GM19467 (cell line): ENCODE measurements around the gene SLA2.
"Not testable (repeated sequence)": the region's sequence is repeated elsewhere in the genome, so short reads cannot be mapped to it uniquely, and the experiment has no call there.

Experiments used
- ATAC-seq: cut with Tn5 transposase; IDR thresholded peaks from one replicate; pipeline ENCODE4 v1.9.1; 2021; ENCODE audit warnings: mild to moderate bottlenecking, moderate library complexity; ENCODE audit not compliant: unreplicated experiment

SLA2 gene

DNA sequence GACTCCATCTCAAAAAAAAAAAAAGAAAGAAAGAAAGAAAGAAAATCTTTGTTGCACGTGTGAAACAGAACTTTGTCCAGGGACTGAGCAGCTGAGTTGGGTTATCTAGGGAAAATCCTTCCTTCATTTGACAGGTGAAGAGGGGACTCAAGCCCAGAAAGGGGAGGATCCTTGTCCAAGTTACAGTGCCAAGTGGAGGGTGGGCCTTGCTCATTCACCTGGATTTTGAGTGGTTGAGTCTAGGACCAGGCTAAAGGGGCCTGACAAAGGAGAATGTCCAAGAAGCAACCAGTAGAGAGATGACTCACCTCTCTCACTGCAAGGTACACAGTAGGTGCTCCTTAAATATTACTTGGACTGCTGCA is 69.9 kb downstream of the SLA2 start:
- no peak for ATAC-seq

DNA sequence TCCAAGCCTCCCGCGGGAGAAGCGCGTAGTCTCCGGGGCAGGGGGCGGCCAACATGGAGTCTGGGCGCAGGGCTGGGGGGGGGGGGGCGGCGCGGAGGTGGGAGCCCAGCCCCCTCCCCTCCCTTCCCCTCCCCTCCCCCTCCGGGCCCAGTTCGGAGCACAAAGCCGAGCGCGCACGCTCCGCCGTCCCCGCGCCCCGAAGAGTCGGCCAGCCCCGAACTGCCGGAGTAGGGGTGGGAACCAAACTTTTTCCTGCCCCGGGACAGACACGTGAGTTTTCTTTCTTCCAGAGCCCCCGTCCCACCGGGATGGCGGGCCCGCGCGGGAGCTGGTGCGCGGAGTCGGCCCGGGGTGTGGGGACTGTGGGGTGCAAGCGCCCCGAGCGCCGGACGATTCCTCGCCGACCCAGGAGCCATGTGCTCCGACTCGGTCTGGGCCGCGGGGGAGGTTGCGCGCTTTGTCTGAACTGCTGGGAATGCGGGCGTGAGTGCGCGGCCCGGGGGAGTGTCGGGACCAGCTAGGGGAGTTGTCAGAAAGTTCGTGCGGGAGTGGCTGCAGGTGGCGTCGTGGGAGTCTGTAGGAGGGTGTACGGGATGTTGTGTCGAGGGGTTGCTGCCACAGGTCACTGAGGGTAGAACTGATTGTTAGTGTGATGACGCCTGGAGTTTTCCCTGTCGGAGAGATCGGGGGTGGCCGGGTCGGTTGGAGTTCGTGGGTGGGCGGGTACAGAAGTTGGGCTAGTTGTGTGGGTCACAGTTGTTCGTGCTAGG is 71.4 kb downstream of the SLA2 start:
- no peak for ATAC-seq

DNA sequence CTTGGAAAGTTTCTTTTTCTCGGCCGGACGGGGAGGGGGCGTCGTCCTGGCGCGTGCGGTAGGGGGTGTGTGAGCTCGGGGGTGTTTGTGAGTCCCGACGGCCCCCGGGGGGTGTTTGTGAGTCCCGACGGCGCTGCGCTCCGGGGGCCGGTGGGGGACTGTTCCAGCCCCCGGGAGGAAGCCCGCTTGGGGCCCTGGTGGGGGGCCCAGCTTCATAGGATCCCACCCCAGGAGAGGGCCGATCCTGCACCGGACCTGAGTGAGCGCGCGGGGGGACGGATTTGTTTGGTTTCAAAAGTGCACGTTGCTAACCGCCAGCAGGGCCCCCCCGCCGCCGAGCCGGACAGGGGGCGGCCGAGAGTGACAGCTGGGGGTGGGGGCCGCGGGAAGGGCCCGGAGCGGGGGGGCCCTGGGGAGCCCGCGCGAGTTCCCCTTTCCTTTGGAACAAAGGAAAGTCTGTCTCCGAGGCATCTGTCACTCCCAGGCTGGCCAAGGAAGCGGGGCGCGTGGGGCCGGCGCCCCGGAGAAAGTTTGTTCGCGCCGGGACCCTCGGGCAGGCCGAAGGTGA is 72.1 kb downstream of the SLA2 start:
- no peak for ATAC-seq

DNA sequence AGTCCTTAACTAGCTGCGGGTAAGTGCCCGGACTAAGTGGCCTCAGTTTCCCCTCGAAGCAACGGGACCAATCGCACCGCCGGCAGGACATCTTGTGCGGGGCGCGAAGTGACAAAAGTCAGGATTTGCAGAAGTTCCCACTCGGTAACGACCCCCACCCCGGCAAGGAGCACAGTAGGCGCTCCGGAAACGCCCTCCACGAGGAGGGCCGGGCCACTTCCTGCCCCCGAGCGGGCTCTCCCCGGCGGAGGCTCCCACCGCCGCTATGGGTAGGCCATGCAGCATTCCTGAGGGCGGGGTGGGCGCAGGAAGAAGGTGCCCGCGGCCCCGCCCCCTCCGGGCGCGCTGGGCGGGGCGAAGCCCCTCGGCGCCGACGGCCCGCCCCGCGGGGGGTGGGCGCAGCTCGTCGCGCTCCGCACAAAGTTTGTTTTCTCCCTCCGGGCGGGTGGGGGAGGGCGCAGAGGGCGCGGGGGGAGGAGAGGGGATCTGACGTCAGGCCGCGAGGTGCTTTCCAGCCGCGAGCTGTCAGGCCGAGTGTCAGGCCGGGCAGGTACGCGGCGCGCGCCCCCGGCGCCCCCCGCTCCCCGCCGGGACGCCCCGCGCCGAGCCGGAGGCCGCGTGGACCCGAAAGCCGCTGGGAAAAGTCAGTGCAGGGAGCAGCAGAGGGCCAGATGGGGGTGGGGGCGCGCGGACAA is 72.7 kb downstream of the SLA2 start, which contains the start of gene TGIF2:
Gene TGIF2 (plus strand): TSS at position 495 of the 695 bp plus-strand sequence. CDS start 5,178 bp downstream, outside the sequence.
- ATAC-seq, result peak; percentile 61

DNA sequence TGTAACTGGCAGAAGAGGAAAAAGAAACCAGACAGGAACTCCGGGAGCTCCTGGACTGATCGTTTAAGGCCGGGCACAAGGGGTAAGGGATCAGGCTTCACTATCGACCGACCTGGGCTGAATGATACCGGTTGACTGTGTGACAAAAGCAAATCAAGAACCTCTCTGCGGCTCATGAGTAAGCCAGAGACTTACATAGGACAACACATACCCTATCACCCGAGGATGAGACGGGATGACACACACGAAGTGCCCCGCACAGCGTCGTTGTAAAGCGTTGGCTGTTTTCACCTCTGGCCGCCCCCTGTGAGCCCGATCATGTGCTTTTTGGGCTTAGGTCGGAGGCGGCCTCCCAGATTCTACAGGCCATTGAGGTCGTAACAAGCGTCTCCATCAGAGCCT is 73.3 kb downstream of the SLA2 start:
- peak; percentile 20 for ATAC-seq

DNA sequence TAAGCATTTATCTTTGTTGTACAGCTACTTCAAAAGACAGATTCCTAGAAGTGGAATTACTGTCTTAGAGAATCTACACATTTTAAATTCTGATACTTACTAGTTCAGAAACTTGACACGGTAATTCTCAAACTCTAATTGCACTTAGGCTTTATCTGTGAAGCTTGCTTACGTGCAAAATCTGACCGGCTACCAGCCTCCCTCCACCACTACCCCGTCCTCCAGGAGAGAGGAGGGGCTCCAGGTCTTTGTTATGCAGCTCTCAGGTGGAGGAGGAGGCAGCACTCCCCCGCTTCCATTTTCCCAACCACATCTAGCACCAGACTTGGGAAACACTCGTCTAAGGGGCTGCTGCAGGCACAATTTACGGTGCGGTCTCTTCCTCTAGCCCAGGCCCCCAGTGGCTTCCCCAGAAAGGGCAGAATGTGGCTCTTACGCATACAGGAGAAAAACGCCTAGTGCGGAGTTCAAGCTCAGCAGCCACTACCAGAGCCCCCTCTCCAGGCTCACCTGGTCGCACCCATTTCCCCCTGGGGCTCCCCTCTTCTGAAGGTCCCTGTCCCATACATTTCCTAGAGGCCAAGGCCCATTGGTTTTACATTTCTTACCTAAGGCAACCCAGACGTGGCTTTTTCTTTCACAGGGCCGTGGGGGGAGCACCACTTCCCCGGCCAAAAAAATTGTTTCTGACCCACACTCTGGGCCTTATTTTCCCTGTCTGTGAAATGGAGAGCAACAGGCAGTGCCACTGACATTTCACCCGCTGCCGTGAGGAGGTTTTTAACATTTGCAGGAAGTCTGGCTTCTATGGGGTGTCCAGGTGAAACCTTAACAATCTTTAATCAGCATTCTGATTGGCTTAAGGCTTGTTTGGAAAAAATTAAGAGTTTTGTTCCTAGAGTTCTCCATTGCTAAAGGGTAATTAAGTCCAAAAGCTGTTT is 74.2 kb downstream of the SLA2 start:
- ATAC-seq, result no peak

DNA sequence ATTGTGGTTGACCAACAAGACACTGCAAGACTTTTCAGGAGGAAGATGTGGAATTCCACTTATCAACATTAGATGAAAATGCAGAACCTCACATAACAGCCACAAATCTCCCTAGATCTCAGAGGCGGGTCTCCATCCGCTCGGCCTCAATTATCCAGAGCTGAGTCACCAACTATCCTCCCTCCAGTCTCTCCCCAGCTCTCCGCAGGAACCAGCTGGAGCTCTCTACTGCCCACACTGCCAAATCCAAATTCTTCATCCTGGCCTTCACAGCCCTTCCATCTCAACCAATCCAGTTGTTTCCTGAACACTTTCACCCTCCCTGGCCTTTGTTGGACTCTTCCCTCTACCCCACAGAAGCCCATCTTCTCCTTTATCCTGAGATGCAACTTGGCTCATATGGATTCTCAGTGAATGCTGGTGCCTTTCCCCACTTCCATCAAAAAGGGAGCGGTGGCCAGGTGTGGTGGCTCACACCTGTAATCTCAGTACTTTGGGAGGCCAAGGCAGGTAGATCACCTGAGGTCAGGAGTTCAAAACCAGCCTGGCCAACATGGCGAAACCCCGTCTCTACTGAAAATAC is 76.1 kb downstream of the SLA2 start:
- ATAC-seq, result no peak

DNA sequence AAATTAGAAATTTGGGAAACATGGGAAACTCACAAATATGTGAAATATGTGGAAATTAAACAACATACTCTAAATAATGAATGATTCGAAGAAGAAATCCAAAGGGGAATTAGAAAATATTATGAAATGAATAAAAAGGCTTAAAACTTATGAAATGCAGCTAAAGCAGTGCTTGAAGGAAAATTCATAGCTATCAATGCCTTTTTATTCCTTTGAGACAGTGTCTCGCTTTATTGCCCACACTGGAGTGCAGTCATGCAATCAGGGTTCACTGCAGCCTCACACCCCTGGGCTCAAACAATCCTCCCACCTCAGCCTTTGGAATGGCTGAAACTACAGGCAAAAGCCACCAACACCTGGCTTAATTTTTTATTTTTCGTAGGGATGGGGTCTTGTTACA is 80.5 kb downstream of the SLA2 start:
- no peak for ATAC-seq

DNA sequence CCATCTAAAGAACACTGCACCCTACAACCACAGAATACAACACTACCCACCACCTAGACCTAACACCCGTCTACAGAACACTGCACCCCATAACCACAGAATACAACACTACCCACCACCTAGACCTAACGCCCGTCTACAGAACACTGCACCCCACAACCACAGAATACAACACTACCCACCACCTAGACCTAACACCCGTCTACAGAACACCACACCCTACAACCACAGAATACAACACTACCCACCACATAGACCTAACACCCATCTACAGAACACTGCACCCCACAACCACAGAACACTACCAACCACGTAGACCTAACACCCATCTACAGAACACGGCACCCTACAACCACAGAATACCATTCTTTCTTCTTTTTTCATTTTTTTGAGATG is 81.3 kb downstream of the SLA2 start:
- not testable (repeated sequence) for ATAC-seq

DNA sequence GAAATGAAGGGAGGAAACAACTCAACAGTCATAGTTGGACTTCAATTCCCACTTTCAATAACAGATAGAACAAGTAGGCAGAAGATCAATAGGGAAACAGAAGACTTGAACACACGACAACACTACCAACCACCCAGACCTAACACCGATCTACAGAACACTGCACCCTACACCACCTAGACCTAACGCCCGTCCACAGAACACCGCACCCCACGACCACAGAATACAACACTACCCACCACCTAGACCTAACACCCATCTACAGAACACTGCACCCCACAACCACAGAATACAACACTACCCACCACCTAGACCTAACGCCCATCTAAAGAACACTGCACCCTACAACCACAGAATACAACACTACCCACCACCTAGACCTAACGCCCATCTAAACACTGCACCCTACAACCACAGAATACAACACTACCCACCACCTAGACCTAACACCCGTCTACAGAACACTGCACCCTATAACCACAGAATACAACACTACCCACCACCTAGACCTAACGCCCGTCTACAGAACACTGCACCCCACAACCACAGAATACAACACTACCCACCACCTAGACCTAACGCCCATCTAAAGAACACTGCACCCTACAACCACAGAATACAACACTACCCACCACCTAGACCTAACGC is 81.8 kb downstream of the SLA2 start:
- not testable (repeated sequence) for ATAC-seq

DNA sequence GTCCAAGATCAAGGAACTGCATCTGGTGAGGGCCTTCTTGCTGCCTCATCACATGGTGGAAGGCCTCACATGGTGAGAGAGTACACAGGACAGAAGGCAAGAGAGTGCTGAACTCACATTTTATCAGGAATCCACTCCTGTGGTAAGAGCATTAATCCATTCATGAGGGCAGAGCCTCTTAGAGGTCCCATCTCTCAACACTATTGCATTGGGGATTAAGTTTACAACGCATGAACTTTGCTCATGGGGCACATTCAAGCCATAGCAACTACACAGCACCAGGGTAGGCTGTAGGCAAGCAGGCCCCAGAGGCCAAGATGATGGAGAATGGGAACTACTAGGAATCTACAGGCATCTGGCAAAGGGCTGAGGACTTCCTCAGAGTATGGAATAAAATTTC is 82.6 kb downstream of the SLA2 start:
- ATAC-seq, result no peak

DNA sequence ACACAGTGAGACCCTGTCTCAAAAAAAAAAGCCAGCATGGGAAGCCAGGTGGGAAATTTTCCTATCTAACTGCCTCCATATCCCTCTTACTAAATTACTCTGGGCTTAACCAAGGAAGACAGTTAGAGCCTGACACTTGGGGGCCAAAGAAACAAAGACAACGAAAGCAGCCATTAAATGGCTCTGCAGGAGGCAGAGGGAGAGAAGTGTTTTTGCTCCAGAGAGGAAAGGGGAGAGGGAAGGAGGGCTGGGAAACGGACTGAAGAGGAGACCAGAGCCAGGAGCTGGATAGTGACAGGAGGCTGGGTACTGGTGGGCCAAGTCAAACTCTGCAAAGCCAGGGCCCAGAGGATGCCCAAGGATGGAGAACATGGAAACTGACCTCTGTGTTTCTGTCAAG is 83.3 kb downstream of the SLA2 start:
- no peak for ATAC-seq
